ENCODE data around the gene KCNK1. TPM values are rescaled to one million over a fixed set of nuclear protein-coding genes. Genes with fewer than 3 reads are reported as not detected.
"Not testable (repeated sequence)": the region's sequence is repeated elsewhere in the genome, so short reads cannot be mapped to it uniquely, and the experiment has no call there.

The KCNK1 gene
- polyA plus RNA-seq, 1 donor from 2014 or later, result 1.8 TPM

GRCh38 chr1:233679030-233679429 is 65.1 kb downstream of the KCNK1 start (continued):
- TF ChIP-seq SMC3 (conservative IDR thresholded peaks at IDR 0.05; ENCODE audit: poor library complexity) (no peak), EZH2 (IDR thresholded peaks at IDR 0.05; ENCODE audit: borderline replicate concordance, insufficient read depth, low read length, poor library complexity, severe bottlenecking) (no peak), POLR2AphosphoS5 (IDR thresholded peaks at IDR 0.05) (no peak), RAD21 (conservative IDR thresholded peaks at IDR 0.05) (no peak)

- no peak overlapping the region for H2AFZ ChIP-seq (ENCODE audit: low read depth, low read length)
- H3K4me2 ChIP-seq (ENCODE audit: low read length), result no peak overlapping the region
- H3K9me3 ChIP-seq (ENCODE audit: low read length), result no peaks in the 10 kb centered on the region
- H3K4me3 ChIP-seq (ENCODE audit: low read length), result no peak overlapping the region
- H3K9ac ChIP-seq (ENCODE audit: low read length), result no peak overlapping the region
- no peaks in the 10 kb centered on the region for H4K20me1 ChIP-seq (ENCODE audit: insufficient read depth)
- H3K27me3 ChIP-seq (ENCODE audit: insufficient read depth, low read depth, low read length), result no peaks in the 10 kb centered on the region
- no peak overlapping the region for H3K27ac ChIP-seq (ENCODE audit: low read length)
- H3F3A ChIP-seq (ENCODE audit: insufficient read depth, low read length, poor library complexity, severe bottlenecking), result no peaks in the 10 kb centered on the region
- H3K9me2 ChIP-seq (ENCODE audit: insufficient read depth, low read length), result no peaks in the 10 kb centered on the region
- no peaks in the 10 kb centered on the region for H3K79me2 ChIP-seq (replicated peaks; ENCODE audit: insufficient read depth, low read length)
- TF ChIP-seq POLR2AphosphoS5 (IDR thresholded peaks at IDR 0.05) (no peak), EZH2 (IDR thresholded peaks at IDR 0.05; ENCODE audit: borderline replicate concordance, insufficient read depth, low read length, poor library complexity, severe bottlenecking) (no peak)
- no peaks in the 10 kb centered on the region for H3K36me3 ChIP-seq (ENCODE audit: insufficient read depth, low read length)
These were observed 65.9 kb downstream of the KCNK1 start for GRCh38 chr1:233679591-233680373.

- H3K4me3 ChIP-seq (ENCODE audit: low read length), result no peak overlapping the region
- H3K9ac ChIP-seq (ENCODE audit: low read length), result no peak overlapping the region
- no peaks in the 10 kb centered on the region for H3K9me3 ChIP-seq (ENCODE audit: low read length)
- no peak overlapping the region for H3K4me2 ChIP-seq (ENCODE audit: low read length)
- TF ChIP-seq EZH2 (IDR thresholded peaks at IDR 0.05; ENCODE audit: borderline replicate concordance, insufficient read depth, low read length, poor library complexity, severe bottlenecking) (no peak), RAD21 (conservative IDR thresholded peaks at IDR 0.05) (no peak), POLR2AphosphoS5 (IDR thresholded peaks at IDR 0.05) (no peak), EP300 (conservative IDR thresholded peaks at IDR 0.05; ENCODE audit: poor library complexity, severe bottlenecking) (no peak), TAF1 (IDR thresholded peaks at IDR 0.05; ENCODE audit: low read depth) (no peak), MXI1 (conservative IDR thresholded peaks at IDR 0.05; ENCODE audit: poor library complexity, severe bottlenecking) (no peak), CTCF (IDR thresholded peaks at IDR 0.05; ENCODE audit: poor library complexity, severe bottlenecking) (no peak), REST (IDR thresholded peaks at IDR 0.05; ENCODE audit: borderline replicate concordance) (no peak)
- no peaks in the 10 kb centered on the region for H3K79me2 ChIP-seq (replicated peaks; ENCODE audit: insufficient read depth, low read length)
- H4K20me1 ChIP-seq (ENCODE audit: insufficient read depth), result no peaks in the 10 kb centered on the region
- no peaks in the 10 kb centered on the region for H3K36me3 ChIP-seq (ENCODE audit: insufficient read depth, low read length)
- H2AFZ ChIP-seq (ENCODE audit: low read depth, low read length), result no peak overlapping the region
- H3K9me2 ChIP-seq (ENCODE audit: insufficient read depth, low read length), result no peaks in the 10 kb centered on the region
- H3F3A ChIP-seq (ENCODE audit: insufficient read depth, low read length, poor library complexity, severe bottlenecking), result no peaks in the 10 kb centered on the region
- no peak overlapping the region for H3K27ac ChIP-seq (ENCODE audit: low read length)
- H3K27me3 ChIP-seq (ENCODE audit: insufficient read depth, low read depth, low read length), result no peaks in the 10 kb centered on the region
These were observed 67.4 kb downstream of the KCNK1 start for GRCh38 chr1:233681285-233681684.

GRCh38 chr1:233686653-233687052 is 72.7 kb downstream of the KCNK1 start:
- not testable (repeated sequence) for H3K79me2 ChIP-seq (replicated peaks; ENCODE audit: insufficient read depth, low read length); H3K27ac ChIP-seq (ENCODE audit: low read length); H2AFZ ChIP-seq (ENCODE audit: low read depth, low read length); H3K4me3 ChIP-seq (ENCODE audit: low read length); H3K9ac ChIP-seq (ENCODE audit: low read length); H3F3A ChIP-seq (ENCODE audit: insufficient read depth, low read length, poor library complexity, severe bottlenecking); H3K9me2 ChIP-seq (ENCODE audit: insufficient read depth, low read length); H3K27me3 ChIP-seq (ENCODE audit: insufficient read depth, low read depth, low read length); H4K20me1 ChIP-seq (ENCODE audit: insufficient read depth); H3K4me2 ChIP-seq (ENCODE audit: low read length); H3K36me3 ChIP-seq (ENCODE audit: insufficient read depth, low read length); H3K9me3 ChIP-seq (ENCODE audit: low read length)
